MG63 (cell line): ENCODE results near the gene CCBE1. TPM values are rescaled to one million over a fixed set of nuclear protein-coding genes. Genes with fewer than 3 reads are reported as not detected.
A peak's percentile ranks its signal among the peaks of the same experiment; 100 is the strongest.
"Not testable (repeated sequence)": the region's sequence is repeated elsewhere in the genome, so short reads cannot be mapped to it uniquely, and the experiment has no call there.

Source experiments
- DNase-seq: peaks from one replicate; pipeline ENCODE4 v3.0.0-alpha.2; 2020
- H3K27me3 ChIP-seq: fragments of 250-450 bp; sonication (Bioruptor Pico); 2 replicates; pipeline ENCODE4 v1.5.1; 2020; ENCODE audit warnings: mild to moderate bottlenecking, moderate library complexity
- H3K36me3 ChIP-seq: fragments of 250-450 bp; sonication (Bioruptor Pico); 2 replicates; pipeline ENCODE4 v1.5.1; 2020; ENCODE audit warnings: mild to moderate bottlenecking, moderate library complexity
- H3K4me3 ChIP-seq: fragments of 250-450 bp; sonication (Bioruptor Pico); 2 replicates; pipeline ENCODE4 v1.5.1; 2020; ENCODE audit warnings: mild to moderate bottlenecking, moderate library complexity
- H3K9me3 ChIP-seq: fragments of 250-450 bp; sonication (Bioruptor Pico); 2 replicates; pipeline ENCODE4 v1.5.1; 2020; ENCODE audit warnings: mild to moderate bottlenecking, moderate library complexity
- total RNA-seq: library from RNA; depleted of rRNA; stranded (reverse); fragments of >200 nt; shearing (Covaris generic); gene quantifications from 2 replicates; pipeline ENCODE4 v1.2.3, GENCODE V29; 2014; ENCODE audit warnings: low replicate concordance

Gene CCBE1
- total RNA-seq, 1 experiment from 2014 or later = 26.3 TPM

DNA sequence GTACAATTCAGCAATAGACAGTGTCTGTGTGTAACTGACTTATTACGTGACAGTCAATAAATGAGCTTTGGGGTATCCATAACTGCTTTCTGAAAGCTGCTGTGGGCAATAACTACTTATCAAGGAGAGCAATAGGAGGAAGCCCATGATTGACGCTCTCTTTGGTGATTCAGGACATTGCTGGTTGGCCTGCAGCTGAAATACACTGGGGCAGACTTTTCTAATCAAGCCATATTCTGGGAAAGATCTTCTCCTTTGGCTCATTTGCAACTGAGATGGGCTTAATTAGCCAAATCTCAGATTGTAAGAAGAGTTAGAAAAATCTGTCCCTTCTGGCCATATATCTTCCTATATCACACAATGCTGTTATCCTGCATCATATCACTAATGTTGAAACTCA is 24.0 kb upstream of the CCBE1 start:
- Histone ChIP-seq H3K4me3 (no peak overlapping the region), H3K27me3 (no peaks in the 10 kb centered on the region), H3K9me3 (no peaks in the 10 kb centered on the region), H3K36me3 (no peaks in the 10 kb centered on the region)
- DNase-seq = no peak

DNA sequence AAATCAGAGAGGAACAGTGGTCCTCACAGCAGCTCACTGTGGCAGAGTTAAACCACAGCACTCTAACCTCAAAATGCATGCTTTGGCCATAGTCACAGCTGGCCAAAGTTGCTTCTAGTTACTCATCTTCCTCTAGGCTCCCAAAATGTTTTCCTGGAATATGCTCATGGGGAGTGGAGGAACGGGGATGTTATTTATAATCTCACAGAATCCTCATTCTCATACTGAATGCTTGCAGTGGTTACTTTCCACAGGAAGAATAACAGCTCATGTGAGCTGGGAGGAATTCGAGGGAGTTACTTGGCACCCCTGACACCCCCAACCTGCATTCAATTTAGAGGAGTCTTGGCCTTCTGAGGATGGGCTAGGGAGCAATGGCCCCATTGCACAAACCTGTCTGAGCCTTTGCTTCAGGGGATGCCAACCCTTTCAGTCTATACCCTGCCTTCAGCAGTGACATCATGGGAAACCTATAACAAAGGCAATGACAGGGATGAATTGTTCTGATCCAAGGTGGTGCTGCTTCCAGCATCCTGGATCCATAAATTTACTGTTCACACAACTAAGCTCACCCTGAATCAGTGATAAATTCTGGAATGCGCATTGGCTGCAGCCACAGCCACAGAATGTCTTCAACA is 22.4 kb upstream of the CCBE1 start:
- no peaks in the 10 kb centered on the region for H3K9me3 ChIP-seq
- H3K36me3 ChIP-seq = no peaks in the 10 kb centered on the region; the same call in 1 of the 2 replicates
- H3K4me3 ChIP-seq = no peak overlapping the region
- DNase-seq = peak; percentile 69
- H3K27me3 ChIP-seq = no peaks in the 10 kb centered on the region

DNA sequence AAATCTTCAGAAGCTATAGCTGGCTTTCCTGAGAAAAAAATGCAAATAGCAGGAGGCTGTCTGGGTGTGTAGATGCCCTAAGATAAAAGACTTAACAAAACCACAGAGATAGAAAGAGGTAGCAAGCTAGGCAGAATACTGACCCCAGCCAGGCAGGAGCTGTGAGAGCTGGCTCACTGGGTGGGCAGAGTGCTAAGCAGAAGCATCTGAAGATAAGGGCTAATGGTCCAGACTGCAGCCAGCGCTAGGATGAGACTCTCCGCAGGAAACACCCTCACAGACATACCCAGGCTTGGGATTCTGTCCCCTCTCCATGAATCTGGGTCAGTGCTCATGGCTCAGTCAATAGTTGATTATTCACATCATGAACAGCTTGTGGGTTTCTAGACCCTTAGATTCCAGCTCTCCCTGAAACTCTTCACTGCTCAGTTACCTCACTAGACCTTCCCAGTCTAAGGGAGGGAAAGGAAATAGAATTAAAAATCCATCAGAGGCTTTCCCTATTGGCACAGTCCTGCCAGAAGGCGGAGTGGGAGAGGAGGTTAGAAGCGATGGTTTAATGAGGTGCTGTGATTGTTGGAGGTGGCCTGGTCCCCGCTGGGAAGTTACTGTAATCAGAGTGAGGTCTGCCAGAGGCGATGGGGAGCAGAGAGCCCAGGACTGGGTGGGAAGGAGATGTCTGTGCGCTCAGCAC is 21.4 kb upstream of the CCBE1 start:
- Histone ChIP-seq H3K36me3 (no peaks in the 10 kb centered on the region; the same call in 1 of the 2 replicates), H3K4me3 (no peak overlapping the region), H3K9me3 (no peaks in the 10 kb centered on the region), H3K27me3 (no peaks in the 10 kb centered on the region)
- DNase-seq = peak; percentile 42

GRCh38 chr18:59718108-59718463 is 20.9 kb upstream of the CCBE1 start:
- no peaks in the 10 kb centered on the region for H3K27me3 ChIP-seq
- DNase-seq = peak; percentile 90
- H3K9me3 ChIP-seq = no peaks in the 10 kb centered on the region
- H3K36me3 ChIP-seq = no peaks in the 10 kb centered on the region; the same call in 1 of the 2 replicates
- no peak overlapping the region for H3K4me3 ChIP-seq

DNA sequence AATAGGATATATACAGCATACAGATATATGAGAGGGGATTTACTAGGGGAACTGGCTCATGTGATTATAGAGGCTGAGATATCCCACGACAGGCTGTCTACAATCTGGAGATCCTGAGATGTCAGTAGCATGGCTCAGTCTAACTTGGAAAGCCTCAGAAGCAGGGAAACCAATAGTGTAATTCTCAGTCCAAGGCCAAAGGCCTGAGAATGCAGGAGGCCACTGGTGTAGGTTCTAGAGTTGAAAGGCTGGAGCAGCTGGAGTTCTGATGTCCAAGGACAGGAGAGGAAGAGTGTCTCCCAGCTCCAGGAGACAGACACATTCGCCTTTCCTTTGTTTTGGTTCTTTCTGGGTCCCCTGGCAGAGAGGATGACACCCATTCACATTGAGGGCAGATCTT is 20.1 kb upstream of the CCBE1 start:
- H3K27me3 ChIP-seq = no peaks in the 10 kb centered on the region
- no peaks in the 10 kb centered on the region; the same call in 1 of the 2 replicates for H3K36me3 ChIP-seq
- H3K9me3 ChIP-seq = no peaks in the 10 kb centered on the region
- DNase-seq = no peak
- no peak overlapping the region for H3K4me3 ChIP-seq

DNA sequence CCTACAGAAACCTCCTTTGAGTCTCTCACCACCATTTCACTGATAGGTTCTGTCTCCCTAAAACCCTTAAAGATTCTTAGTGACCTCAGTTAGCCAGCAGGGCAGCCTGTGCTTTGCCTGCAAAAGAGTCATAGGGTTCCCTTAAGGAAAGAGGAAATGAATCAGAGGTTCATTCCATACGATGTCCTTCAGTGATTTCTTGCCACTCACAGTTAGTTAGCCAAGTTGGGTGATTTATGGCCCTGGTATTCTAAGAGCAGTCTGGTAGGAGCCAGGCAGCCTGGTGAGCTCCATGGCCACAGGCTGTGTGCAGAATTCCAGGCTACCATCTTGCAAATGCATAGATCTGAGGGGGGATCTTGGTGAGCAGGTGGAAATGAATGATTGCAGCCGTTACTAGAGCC is 18.7 kb upstream of the CCBE1 start:
- no peaks in the 10 kb centered on the region for H3K27me3 ChIP-seq
- DNase-seq = peak; percentile 81
- no peaks in the 10 kb centered on the region for H3K9me3 ChIP-seq
- H3K36me3 ChIP-seq = no peaks in the 10 kb centered on the region; the same call in 1 of the 2 replicates
- H3K4me3 ChIP-seq = no peak overlapping the region

- Histone ChIP-seq H3K4me3 (no peak overlapping the region), H3K36me3 (no peaks in the 10 kb centered on the region; the same call in 1 of the 2 replicates), H3K9me3 (no peaks in the 10 kb centered on the region), H3K27me3 (no peaks in the 10 kb centered on the region)
- DNase-seq = no peak
These were observed 18.2 kb upstream of the CCBE1 start for GRCh38 chr18:59715445-59715844.

DNA sequence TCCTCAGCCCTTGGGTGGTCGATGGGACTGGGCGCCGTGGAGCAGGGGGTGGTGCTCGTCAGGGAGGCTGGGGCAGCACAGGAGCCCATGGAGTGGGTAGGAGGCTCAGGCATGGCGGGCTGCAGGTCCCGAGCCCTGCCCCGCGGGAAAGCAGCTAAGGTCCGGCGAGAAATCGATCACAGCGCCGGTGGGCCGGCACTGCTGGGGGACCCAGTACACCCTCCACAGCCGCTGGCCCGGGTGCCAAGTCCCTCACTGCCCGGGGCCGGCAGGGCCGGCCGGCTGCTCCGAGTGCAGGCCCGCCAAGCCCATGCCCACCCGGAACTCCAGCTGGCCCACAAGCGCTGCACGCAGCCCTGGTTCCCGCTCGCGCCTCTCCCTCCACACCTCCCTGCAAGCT is 16.9 kb upstream of the CCBE1 start:
- DNase-seq, H3K4me3 ChIP-seq, H3K36me3 ChIP-seq, H3K9me3 ChIP-seq, H3K27me3 ChIP-seq: not testable (repeated sequence)

- Histone ChIP-seq H3K4me3 (no peak overlapping the region), H3K9me3 (no peaks in the 10 kb centered on the region), H3K36me3 (no peaks in the 10 kb centered on the region; the same call in 1 of the 2 replicates), H3K27me3 (no peaks in the 10 kb centered on the region)
- DNase-seq = no peak
These were observed 15.1 kb upstream of the CCBE1 start for GRCh38 chr18:59712311-59712710.

- no peaks in the 10 kb centered on the region for H3K9me3 ChIP-seq
- no peaks in the 10 kb centered on the region for H3K27me3 ChIP-seq
- DNase-seq = no peak
- no peak overlapping the region for H3K4me3 ChIP-seq
- no peaks in the 10 kb centered on the region for H3K36me3 ChIP-seq
These were observed 11.8 kb upstream of the CCBE1 start for GRCh38 chr18:59708988-59709387.

GRCh38 chr18:59707306-59707705 is 10.1 kb upstream of the CCBE1 start:
- no peak for DNase-seq
- H3K9me3 ChIP-seq = no peaks in the 10 kb centered on the region
- H3K36me3 ChIP-seq = no peaks in the 10 kb centered on the region
- no peaks in the 10 kb centered on the region for H3K27me3 ChIP-seq
- H3K4me3 ChIP-seq = no peak overlapping the region

DNA sequence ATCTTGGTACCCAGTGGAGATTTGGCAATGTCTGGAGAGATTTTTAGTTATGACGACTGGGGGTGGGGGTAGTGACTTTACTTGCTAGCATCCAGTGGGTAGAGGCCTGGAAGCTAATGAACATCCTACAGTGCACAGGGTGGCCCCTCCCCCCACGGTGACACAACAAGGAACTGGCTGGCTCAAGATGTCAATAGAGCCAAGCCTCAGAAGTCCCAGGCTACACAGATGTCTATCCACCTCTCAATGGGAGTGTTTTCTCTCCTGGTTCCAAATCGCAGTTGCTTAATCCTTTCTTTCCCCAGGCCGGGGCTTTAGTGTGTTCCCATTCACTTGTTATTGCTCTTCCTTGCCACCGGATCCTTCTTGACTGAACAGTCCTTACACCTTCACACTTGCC is 9.3 kb upstream of the CCBE1 start:
- Histone ChIP-seq H3K27me3 (no peaks in the 10 kb centered on the region), H3K4me3 (no peak overlapping the region), H3K9me3 (no peaks in the 10 kb centered on the region), H3K36me3 (no peaks in the 10 kb centered on the region)
- no peak for DNase-seq

GRCh38 chr18:59705145-59705544 is 7.9 kb upstream of the CCBE1 start:
- Histone ChIP-seq H3K4me3 (no peak overlapping the region), H3K9me3 (no peaks in the 10 kb centered on the region), H3K36me3 (no peaks in the 10 kb centered on the region), H3K27me3 (no peaks in the 10 kb centered on the region)
- no peak for DNase-seq

DNA sequence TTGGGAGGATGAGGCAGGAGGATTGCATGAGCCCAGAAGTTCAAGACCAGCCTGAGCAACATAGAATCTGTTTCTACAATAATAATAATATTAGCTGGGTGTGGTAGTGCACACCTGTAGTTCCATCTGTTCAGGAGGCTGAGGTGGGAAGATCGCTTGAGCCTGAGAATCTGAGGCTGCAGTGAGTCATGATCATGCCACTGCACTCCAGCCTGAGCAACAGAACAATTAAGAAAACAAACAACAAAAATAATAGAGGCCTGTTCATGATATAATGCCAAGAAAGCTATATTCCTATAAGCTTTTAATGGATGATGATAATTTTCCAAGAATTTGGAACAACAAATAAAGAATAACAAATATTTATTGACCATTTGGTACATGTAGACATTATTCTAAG is 6.9 kb upstream of the CCBE1 start:
- DNase-seq = peak; percentile 27
- Histone ChIP-seq H3K4me3 (no peak overlapping the region), H3K36me3 (no peaks in the 10 kb centered on the region; the same call in 1 of the 2 replicates), H3K27me3 (no peaks in the 10 kb centered on the region), H3K9me3 (no peaks in the 10 kb centered on the region)

DNA sequence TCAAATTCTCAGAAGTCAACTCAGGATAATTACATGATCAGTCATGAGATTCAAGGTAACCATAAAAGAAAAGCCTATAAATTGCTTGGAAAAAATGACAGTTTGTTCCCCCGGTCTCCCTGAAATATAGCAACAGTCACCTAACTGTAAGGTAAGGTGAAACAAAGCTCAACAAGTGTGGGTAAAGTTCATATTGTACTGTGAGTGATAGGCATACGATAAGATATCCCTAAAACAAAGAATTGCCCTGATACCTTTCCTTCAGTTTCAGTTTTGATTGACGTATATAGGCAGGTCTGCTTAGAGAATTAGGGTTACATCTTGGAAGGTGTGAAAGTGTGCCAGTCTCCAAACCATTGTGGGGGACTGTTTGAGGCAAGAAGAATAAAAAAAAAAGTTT is 4.0 kb upstream of the CCBE1 start:
- H3K9me3 ChIP-seq = no peaks in the 10 kb centered on the region
- H3K36me3 ChIP-seq = peaks cover 4% of the 10 kb centered on the region
- DNase-seq = no peak
- no peak overlapping the region for H3K4me3 ChIP-seq
- H3K27me3 ChIP-seq = no peaks in the 10 kb centered on the region

GRCh38 chr18:59700535-59700967 is 3.3 kb upstream of the CCBE1 start:
- no peak for DNase-seq
- H3K36me3 ChIP-seq = peaks cover 6% of the 10 kb centered on the region
- H3K9me3 ChIP-seq = no peaks in the 10 kb centered on the region
- no peak overlapping the region for H3K4me3 ChIP-seq
- no peaks in the 10 kb centered on the region for H3K27me3 ChIP-seq

GRCh38 chr18:59699750-59700534 is 2.7 kb upstream of the CCBE1 start:
- Histone ChIP-seq H3K9me3 (no peaks in the 10 kb centered on the region), H3K36me3 (peaks cover 12% of the 10 kb centered on the region), H3K4me3 (no peak overlapping the region), H3K27me3 (no peaks in the 10 kb centered on the region)
- no peak for DNase-seq
